K562 (cell line): ENCODE data around the gene FAM83E. TPM values are rescaled to one million over a fixed set of nuclear protein-coding genes. Genes with fewer than 3 reads are reported as not detected.

Source experiments
- ATAC-seq: fragments of 200-7000 bp; cut with Tn5 transposase; 3 replicates; pipeline ENCODE4 v1.9.1; 2020; ENCODE audit warnings: moderate library complexity
- BruUV-seq: library from RNA; stranded (reverse); fragments of 400-500 nt; replicated peaks from 2 replicates; lab custom pipeline; 2021; lab: Mats Ljungman, UMichigan
- CTCF ChIA-PET: fragments of 300-600 bp; formaldehyde crosslinking; extraction: SDS; loops from one replicate; lab custom pipeline; 2021; ENCODE audit warnings: low intra/inter-chr PET ratio; lab: Yijun Ruan, JAX
- POLR2A ChIA-PET: fragments of 300-600, 350-650 bp; sonication (Branson Sonifier 250); formaldehyde crosslinking; extraction: SDS; loops from one replicate; lab custom pipeline; 2021; ENCODE audit warnings: antibody characterized with exemption, inconsistent platforms; lab: Yijun Ruan, JAX
- DNase-seq, 4 experiments: peaks; one replicate each; pipeline versions ENCODE4 v3.0.0 to v3.0.0-alpha.2; 2011 to 2018; ENCODE audit warnings: low spot score in 3 of 4, mixed read lengths in 3 of 4; ENCODE audit errors: extremely low read depth in 1 of 4
- FAIRE-seq: peaks from 2 replicates; lab custom pipeline; 2011; peaks lifted over from hg19 to GRCh38; lab: Jason Lieb, UNC
- H2AFZ ChIP-seq: 2 replicates; pipeline ENCODE4 v1.6.0; 2011; ENCODE audit warnings: low read depth, low read length, control low read depth, inconsistent platforms
- H3K27ac ChIP-seq: fragments of 200-600 bp; 3 replicates; pipeline ENCODE4 v1.8.0; 2011; ENCODE audit warnings: low read depth, mild to moderate bottlenecking, control low read depth, inconsistent platforms, low read length, moderate library complexity, mixed read lengths; ENCODE audit errors: extremely low read depth
- H3K27me3 ChIP-seq, 2 experiments: fragments of 300-600 bp in 1 of 2; 2 replicates in 1 of 2; 3 replicates in 1 of 2; pipeline versions ENCODE4 v1.6.0 to v1.8.0; 2011; ENCODE audit warnings: inconsistent platforms in 2 of 2, low read length in 2 of 2, mild to moderate bottlenecking in 1 of 2, mixed read lengths in 1 of 2, moderate library complexity in 1 of 2; ENCODE audit not compliant: control insufficient read depth in 2 of 2, insufficient read depth in 2 of 2
- H3K36me3 ChIP-seq: fragments of 300-600 bp; 3 replicates; pipeline ENCODE4 v1.8.0; 2011; ENCODE audit warnings: mild to moderate bottlenecking, low read length, inconsistent platforms; ENCODE audit not compliant: control insufficient read depth, insufficient read depth
- H3K4me1 ChIP-seq, 2 experiments: fragments of 200-600 bp in 1 of 2; replicated peaks in 1 of 2; 2 replicates in 1 of 2; 3 replicates in 1 of 2; pipeline versions ENCODE4 v1.5.1 to v1.8.0; 2011; ENCODE audit warnings: inconsistent platforms in 2 of 2, low read length in 2 of 2, mild to moderate bottlenecking in 1 of 2, mixed read lengths in 1 of 2, moderate library complexity in 1 of 2; ENCODE audit not compliant: control insufficient read depth in 2 of 2, insufficient read depth in 2 of 2
- H3K4me2 ChIP-seq: 2 replicates; pipeline ENCODE4 v1.6.1; 2011; ENCODE audit warnings: low read length, control low read depth, inconsistent platforms, mixed read lengths; ENCODE audit not compliant: insufficient read depth
- H3K4me3 ChIP-seq: fragments of 200-600 bp; sonication (generic), shearing (Covaris generic); 2 replicates; pipeline ENCODE4 v1.5.1; 2016; ENCODE audit warnings: control low read depth, inconsistent platforms
- H3K79me2 ChIP-seq: fragments of 200-600 bp; 3 replicates; pipeline ENCODE4 v1.8.0; 2011; ENCODE audit warnings: low read length, inconsistent platforms; ENCODE audit not compliant: control insufficient read depth, insufficient read depth
- H3K9ac ChIP-seq, 2 experiments: 2 replicates each; pipeline versions ENCODE4 v1.6.0 to v1.6.1; 2011; ENCODE audit warnings: low read depth in 2 of 2, low read length in 2 of 2, control low read depth in 1 of 2, inconsistent platforms in 1 of 2, mild to moderate bottlenecking in 1 of 2, mixed read lengths in 1 of 2; ENCODE audit not compliant: insufficient read depth in 1 of 2
- H3K9me1 ChIP-seq: one replicate; pipeline ENCODE4 v1.6.0; 2011; ENCODE audit warnings: inconsistent platforms, mild to moderate bottlenecking, low read length, moderate library complexity; ENCODE audit not compliant: control insufficient read depth, insufficient read depth
- H3K9me3 ChIP-seq: replicated peaks from 2 replicates; pipeline ENCODE4 v1.5.1; 2011; ENCODE audit warnings: low read depth, low read length, inconsistent platforms; ENCODE audit not compliant: control insufficient read depth, insufficient read depth
- H4K20me1 ChIP-seq: replicated peaks from 2 replicates; pipeline ENCODE4 v1.6.1; 2011; ENCODE audit warnings: low read length, inconsistent platforms, mixed read lengths; ENCODE audit not compliant: control insufficient read depth, insufficient read depth
- YBX1 ChIP-seq: fragments of 450-650 bp; IDR thresholded peaks from 2 replicates; pipeline ENCODE4 v1.7.1; 2016; ENCODE audit warnings: mild to moderate bottlenecking
- ZNF263 ChIP-seq: sonication (generic); formaldehyde crosslinking; IDR thresholded peaks from 2 replicates; pipeline ENCODE4 v1.8.0; 2022; ENCODE audit warnings: mild to moderate bottlenecking, missing genetic modification reagents, borderline replicate concordance
- WGBS: fragments of 100-300 bp; shearing (Covaris generic); methylation state at CpG from one replicate; pipeline ENCODE4 v1.1.6; 2016; ENCODE audit warnings: low coverage, mixed read lengths; ENCODE audit not compliant: insufficient coverage; ENCODE audit errors: missing lambda C conversion rate; 5-methylcytosine and 5-hydroxymethylcytosine counted together
- in situ Hi-C: fragments of 300-500 bp; cut with MboI; formaldehyde crosslinking; loops from 4 replicates; pipeline ENCODE4 v1.15.0; 2018; ENCODE audit warnings: inconsistent platforms, mixed read lengths
- intact Hi-C: fragments of 100-400 bp; cut with micrococcal nuclease; formaldehyde crosslinking; loops from 2 replicates; pipeline ENCODE4 v1.14.2; 2022
- polyA plus RNA-seq, 8 experiments: library from polyadenylated mRNA; depleted of rRNA in 4 of 8; stranded (reverse) in 5 of 8; unstranded in 3 of 8; fragments of >200 nt; fragmentation: Nextera tagmentation in 2 of 8; fragmentation: Illumina TruSeq in 1 of 8; extraction: Ambion mirVana in 2 of 8; extraction: Trizol in 1 of 8; gene quantifications; 2 replicates each; pipeline versions ENCODE4 v1.2.1 to v1.2.3, GENCODE V29; 2011 to 2014; ENCODE audit warnings: inconsistent platforms in 1 of 8, missing spikeins in 1 of 8
- total RNA-seq, 7 experiments: library from RNA; depleted of rRNA in 6 of 7; stranded (reverse); fragments of >200 nt in 6 of 7; fragmentation: Illumina TruSeq in 2 of 7; extraction: Trizol in 2 of 7; gene quantifications; 2 replicates each; pipeline versions ENCODE4 v1.2.1 to v1.2.3, GENCODE V29; 2011 to 2021; ENCODE audit warnings: low replicate concordance in 1 of 7

Gene FAM83E
- total and polyA plus RNA-seq, 9 of the 15 experiments (the other 6 are each of a cell fraction or from before 2014, with no cell fraction given): 0.15 to 0.87 (median 0.29) TPM; not detected in 4

DNA sequence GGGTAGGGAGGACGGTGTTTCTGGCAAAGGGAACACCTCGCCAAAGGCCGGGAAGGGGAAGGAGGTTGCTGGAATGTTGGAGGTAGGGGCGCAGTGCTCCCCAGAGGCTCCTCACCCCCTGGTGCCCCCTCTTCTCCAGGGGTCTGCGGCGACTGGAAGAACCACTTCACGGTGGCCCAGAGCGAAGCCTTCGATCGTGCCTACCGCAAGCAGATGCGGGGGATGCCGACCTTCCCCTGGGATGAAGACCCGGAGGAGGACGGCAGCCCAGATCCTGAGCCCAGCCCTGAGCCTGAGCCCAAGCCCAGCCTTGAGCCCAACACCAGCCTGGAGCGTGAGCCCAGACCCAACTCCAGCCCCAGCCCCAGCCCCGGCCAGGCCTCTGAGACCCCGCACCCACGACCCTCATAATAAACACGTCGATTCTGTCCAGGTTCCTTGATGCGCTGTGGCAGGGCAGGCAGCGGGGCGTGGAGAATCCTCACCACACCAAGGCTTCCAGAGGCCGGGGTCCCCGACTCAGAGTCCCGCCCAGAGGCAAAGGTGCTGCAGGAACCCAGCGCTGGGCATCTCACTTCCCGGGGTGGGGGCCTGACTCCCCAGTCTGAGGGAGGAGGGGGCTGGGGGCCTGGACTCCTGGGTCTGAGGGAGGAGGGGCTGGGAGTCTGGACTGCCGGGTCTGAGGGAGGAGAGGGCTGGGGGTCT lies 15.7 kb downstream of the FAM83E start:
- H3K9me1 ChIP-seq: peaks cover 2% of the 10 kb centered on the region
- intact Hi-C loops: no loop called here
- no peak overlapping the region for H2AFZ ChIP-seq
- TF ChIP-seq ZNF263 (CRISPR knock-in tag): peak; percentile 88
- TF ChIP-seq YBX1: no peak
- FAIRE-seq (no peak), DNase-seq (no peak), ATAC-seq (no peak)
- no peak overlapping the region for H3K4me2 ChIP-seq
- no peaks in the 10 kb centered on the region for H3K36me3 ChIP-seq
- no TSS peak for BruUV-seq
- 0 out of 2 replicates have a peak, but pooled peaks cover 2% of the 10 kb centered on the region for H4K20me1 ChIP-seq
- ChIA-PET CTCF (no interaction called here), POLR2A (interaction anchor here (0.9 to 1.2 kb wide), 2 partner anchors 12 to 20 kb away, joined by 3 to 4 read pairs; partner anchors contain the start of genes RPL18 and SPHK2)
- H3K9me3 ChIP-seq: no peaks in the 10 kb centered on the region
- in situ Hi-C loops: loop anchor here (25.0 kb wide), 1 partner anchor 1513 kb away; no protein-coding TSS in a partner anchor
- H3K79me2 ChIP-seq: no peaks in the 10 kb centered on the region
- WGBS: 21% methylated on average over 20 of the region's 30 CpGs
- H3K4me3 ChIP-seq: no peak overlapping the region
- peaks cover 0 to 29% of the 10 kb centered on the region in 2 experiments; a peak in 2 of 5 replicates for H3K4me1 ChIP-seq
- peaks cover 0 to 7% of the 10 kb centered on the region in 2 experiments; a peak in 2 of 5 replicates for H3K27me3 ChIP-seq
- H3K9ac ChIP-seq: peak overlapping the region in 1 of 2 experiments; percentile 52; a peak in 1 of 4 replicates
- no peak overlapping the region for H3K27ac ChIP-seq
